GM21367 (cell line): ENCODE measurements around the gene FN3K.

Experiments used
- ATAC-seq: cut with Tn5 transposase; IDR thresholded peaks from one replicate; pipeline ENCODE4 v1.9.1; 2021; ENCODE audit not compliant: unreplicated experiment

Gene FN3K

DNA sequence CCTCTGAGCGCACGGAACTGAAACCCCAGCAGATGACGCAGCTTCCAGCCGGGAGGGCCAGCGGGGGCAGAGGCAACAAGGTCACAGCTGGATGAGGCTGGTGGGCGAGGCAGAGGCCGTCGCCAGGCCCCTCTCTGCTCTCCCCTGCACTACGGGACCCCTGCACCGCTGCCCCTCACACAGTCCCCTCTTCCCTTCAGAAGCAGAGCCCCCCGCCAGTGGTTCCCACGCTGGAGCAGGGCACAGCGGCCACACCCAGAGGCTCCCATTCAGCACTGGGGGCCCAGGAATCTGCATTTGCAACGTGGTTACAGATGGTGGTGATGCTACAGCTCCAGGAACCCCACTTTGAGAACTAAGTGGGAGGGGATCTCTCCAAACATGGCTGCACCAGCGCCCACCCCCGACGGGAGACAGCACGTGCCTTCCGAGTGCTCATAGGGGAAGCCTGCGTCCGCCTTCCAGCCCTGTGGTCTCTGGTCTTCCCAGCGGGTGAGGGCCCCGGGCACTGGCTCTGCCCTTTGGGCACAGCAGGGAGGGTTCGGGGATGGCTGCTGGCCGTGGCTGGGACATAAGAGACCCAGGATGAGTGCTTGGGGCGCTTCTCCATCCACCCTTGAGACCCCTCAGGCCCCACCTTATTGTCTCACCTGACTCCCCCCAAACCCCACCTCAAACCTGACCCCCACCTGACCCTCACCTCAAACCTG is 32.2 kb upstream of the FN3K start:
- ATAC-seq: no peak

DNA sequence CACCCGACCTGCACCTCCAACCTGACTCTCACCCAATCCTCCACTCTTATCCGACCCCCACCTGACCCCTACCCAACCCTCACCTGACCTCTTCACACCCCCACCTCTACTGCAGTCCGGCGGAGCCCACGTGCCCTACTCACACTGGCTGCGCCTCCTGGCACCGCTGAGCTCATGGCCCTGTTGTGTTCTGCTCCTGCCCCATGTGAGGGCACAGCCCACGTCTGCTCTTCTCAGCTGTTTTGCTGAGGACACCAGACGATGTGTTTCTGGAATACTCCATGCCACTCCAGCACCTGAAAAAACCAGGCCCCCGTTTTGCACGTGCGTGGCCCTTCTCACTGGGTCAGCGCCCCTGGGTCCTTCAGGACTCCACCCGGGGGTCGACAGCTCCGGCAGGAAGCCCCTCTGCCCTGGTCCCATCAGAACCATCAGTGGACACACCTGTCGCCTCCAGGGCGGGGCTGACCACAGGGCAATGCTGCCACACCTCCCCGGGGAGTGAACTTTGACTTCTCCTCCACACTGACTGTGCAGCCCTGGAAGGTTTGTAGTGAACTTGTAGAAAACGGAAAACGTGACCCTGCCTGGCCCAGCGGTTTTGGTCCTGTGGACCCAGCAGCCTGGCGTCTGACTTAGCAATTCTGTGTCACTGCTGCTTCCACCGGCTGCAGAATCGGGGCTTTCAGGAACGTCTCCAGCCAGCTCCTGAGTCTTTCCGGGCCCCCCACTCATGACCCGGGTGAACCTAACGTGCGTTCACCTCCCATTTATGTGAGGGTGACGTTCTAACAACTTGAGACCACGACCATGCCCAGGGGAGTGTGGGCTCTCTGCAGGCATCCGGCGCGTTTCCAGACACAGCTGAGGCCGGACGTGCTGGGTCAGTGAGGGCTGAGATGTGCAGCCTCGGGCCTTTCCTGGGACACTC is 31.2 kb upstream of the FN3K start:
- ATAC-seq: no peak

DNA sequence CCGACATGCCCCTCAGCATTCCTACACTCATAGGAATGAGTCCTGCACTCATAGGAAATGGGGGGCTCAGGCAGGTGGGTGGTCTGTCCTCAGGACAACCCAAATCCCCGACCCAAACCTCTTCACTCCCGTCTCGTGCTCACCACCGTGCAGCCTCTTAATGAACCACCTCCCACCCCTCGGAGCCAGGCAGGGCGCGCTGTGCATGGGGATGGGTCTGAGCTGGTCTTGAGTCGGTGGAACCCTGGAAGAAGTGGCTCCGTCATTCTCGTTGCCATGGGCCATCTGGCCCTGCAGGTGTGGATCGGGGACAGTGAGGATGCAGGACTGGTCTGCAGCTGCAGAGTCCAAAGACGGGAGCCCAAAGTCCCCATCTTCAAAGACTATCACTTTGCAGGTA is 30.5 kb upstream of the FN3K start:
- no peak for ATAC-seq

DNA sequence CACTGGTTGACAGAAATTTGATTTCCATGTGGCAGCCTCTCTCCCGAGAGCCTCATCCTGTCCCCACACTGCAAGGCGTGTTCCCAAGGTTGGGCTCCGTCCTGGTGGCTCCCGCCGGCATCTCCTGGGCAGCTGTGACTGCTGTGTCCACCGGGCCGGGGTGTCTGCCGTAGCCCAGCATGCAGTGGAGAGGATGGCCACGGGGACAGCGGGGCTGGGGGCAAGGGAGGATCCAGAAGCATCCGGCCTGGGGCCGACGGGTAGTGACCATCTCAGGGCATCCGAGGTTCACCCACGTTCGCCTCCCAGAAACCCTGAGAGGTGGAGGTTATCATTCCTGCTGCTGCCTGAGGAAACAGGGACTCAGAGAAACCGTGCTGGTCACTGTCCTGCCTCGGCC is 29.7 kb upstream of the FN3K start:
- no peak for ATAC-seq

DNA sequence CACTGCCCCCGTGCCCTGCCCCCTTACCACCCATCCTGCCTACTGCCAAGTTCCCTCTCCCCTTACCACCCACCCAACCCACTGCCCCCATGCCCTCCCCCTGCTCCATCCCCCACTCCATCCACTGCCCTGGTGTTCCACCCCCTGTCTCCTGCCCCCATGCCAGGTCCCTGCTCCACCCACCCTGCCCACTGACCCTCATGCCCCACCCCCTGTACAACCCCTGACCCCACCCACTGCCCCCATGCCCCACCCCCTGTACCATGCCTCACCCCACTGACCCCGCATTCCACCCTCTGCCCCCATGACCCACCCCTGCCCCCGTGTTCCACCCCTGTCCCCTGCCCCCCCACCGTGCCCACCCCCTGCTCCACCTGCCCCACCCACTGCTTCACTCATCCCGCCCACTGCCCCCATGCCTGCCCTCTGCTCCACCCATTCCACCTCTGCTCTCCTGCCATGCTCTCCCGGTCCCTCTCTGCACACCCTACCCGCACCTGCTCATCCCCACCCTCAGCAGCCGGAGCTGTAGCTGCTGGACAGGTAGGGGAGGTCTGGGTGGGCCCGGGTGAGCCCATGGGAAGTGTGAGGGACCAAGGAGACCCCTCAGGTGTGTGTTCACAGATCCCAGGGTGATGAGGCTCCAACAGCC is 26.3 kb upstream of the FN3K start:
- ATAC-seq: no peak

DNA sequence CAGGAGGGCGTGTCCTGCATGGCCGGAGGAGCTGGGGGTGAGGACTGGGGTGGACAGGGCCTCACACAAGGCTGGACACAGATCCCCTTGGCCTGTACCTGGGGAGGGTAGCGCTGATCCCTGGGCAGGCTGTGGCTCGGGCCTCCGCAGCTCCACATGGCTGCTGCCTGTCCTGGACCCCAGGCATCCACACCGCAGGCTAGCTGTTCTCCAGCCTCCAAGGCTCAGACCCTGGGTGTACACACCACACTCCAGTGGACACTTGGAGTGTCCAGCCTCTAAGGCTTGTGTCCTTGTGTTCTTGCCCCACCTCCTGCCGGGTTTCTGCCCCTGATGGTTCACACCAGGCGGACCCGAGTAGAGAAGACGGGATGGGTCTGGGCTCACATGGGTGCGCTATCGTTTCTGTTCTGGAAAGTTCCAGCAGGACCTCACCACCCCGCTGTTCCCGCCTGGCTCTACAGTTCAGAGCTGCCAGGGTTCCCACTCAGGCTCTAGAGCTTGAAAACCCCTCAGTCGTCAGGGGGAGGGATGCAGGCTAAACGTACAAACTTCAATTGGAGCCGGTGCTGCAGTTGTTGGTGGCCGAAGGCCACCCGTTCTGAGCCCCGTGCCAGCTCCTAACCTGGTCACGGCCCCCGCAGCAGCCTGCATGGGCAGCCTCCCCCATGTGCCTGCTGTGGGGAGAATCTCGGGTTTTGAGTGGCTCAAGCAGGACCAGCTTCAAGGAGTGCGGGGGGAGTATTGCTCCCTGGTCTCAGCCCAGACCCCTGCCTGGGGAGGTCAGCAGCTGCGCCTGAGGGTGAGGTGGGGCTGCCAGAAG is 25.5 kb upstream of the FN3K start:
- ATAC-seq: no peak

DNA sequence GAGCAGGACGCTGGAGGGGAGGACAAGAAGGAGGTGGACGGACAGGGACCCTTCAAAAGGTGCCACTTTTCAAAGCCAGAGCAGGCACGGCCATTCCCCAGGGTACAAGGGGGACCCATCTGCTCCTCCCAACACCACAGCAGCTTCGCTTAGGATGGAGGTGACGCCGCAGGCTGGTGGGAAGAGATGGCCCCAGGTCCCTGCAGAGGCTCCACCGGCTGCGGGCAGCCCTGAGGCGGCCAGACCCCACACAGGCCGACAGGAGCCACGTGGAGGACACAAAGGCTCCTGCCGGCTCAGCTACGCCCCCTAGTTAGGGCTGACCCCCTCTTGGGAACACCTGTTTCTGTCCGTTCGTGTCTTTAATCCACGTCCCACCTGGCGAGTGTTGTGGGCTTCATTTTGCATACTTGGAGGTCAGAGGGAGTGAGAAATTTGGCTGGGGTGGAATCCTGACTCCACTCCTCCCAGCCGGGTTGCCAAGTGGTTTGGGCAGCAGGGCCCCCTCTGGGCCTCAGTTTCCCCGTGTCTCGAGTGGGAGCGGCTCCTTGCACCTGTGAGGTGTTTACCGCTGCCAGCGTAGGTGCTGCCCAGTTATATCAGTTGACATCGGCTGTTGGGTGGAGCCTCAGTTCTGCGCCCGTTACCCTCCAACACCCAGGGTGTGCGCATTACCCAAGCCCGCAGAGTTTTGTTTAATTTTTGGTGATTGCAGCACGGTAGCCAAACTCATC is 24.7 kb upstream of the FN3K start:
- ATAC-seq: no peak

DNA sequence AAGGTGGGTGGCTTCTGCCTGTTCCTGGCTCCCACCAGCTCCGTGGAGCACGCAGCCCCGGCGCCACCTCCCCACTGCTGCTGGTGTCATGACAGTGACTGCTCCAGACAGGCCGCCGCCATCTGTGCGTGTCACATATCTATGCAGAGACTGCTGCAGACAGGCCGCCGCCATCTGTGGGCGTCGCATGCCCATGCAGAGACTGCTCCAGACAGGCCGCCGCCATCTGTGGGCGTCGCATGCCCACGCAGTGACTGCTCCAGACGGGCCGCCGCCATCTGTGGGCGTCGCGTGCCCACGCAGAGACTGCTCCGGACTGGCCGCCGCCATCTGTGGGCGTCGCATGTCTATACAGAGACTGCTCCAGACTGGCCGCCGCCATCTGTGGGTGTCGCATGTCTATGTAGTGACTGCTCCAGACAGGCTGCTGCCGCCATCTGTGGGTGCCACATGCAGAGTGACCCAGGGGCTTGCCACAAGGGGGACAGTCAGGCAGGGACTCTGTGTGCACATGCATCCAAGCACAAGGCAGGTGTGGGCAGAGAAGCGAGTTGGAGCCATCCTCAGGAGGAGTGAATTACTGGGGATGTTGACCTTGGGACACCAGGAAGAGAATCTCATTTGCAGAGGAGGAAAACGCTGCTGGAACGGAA is 22.2 kb upstream of the FN3K start:
- ATAC-seq: no peak

DNA sequence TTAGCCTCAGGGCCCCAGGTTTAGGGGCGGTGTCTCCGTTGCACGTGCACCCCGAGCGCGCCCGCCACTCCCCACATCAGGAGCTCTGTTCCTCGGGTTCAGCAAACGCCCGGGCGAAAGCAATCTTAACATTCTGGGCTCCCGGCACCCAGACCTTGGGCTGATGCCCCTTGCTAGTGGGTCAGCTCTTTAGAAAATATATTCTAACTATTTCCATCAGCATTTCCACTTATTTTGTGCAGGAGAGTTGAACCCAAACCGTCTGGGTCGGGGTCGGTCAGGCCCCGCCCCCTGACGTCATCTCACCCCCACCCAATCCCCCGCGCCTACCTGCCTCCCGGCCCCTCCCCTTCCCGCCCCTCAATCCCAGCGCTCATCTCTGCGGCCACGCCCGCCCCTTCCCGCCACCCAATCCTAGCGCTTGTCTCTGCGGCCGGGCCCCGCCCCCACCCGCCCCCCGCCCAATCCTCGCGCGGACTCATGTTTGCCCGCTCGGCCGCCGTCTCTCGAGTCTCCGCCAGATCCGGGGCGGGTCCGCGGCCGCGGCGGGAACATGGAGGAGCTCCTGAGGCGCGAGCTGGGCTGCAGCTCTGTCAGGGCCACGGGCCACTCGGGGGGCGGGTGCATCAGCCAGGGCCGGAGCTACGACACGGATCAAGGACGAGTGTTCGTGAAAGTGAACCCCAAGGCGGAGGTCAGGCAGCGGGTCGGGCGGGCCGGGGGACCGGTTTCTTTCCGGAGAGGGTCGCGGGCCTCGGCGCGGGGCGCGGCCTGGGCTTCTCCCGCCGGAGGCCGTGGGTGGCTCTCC is 19.0 kb upstream of the FN3K start, which contains the start of gene FN3KRP:
Gene FN3KRP (plus strand): TSS at position 504 of the 808 bp plus-strand sequence. CDS start 50 bp downstream, at position 554.
- peak; percentile 64 for ATAC-seq

DNA sequence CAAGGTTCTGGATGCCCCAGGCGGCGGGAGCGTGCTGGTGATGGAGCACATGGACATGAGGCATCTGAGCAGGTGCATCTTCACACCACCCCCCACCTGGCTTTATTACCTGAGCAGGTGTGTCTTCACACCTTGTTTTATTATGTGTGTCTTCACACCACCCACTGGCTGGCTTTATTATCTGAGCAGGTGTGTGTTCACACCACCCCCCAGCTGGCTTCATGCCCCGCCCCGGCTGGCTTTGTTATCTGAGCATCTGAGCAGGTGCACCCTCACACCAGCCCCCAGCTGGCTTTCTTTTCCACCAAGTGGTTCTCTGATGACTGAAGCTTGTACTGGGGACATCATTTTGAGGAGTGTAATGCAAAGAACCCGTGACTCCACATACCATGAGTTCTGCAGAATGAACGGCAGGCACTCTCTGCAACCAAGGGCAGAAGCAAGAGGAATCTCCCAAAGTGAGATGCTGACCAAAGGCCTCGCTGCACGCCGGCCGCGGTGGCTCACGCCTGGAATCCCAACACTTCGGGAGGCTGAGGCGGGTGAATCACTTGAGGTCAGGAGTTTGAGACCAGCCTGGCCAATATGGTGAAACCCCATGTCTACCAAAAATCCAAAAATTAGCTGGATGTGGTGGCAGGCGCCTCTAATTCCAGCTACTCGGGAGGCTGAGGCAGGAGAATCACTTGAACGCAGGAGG is 16.3 kb upstream of the FN3K start:
- no peak for ATAC-seq

DNA sequence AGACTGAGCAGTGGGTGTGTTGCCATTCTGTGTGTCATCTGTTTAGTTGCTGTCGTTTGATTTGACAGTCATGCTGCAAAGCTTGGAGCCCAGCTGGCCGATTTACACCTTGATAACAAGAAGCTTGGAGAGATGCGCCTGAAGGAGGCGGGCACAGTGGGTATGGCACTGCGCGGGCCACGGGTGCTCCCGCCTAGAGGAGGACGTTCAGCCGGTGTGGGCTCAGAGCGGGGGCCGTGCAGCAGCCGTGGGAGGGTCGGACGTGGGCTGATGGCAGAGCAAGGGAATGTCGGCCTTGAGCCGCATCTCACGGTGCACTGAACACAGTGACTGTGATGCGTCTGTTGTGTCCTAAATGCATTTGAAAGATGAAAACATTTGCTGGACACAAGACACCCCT is 15.2 kb upstream of the FN3K start:
- ATAC-seq: no peak

DNA sequence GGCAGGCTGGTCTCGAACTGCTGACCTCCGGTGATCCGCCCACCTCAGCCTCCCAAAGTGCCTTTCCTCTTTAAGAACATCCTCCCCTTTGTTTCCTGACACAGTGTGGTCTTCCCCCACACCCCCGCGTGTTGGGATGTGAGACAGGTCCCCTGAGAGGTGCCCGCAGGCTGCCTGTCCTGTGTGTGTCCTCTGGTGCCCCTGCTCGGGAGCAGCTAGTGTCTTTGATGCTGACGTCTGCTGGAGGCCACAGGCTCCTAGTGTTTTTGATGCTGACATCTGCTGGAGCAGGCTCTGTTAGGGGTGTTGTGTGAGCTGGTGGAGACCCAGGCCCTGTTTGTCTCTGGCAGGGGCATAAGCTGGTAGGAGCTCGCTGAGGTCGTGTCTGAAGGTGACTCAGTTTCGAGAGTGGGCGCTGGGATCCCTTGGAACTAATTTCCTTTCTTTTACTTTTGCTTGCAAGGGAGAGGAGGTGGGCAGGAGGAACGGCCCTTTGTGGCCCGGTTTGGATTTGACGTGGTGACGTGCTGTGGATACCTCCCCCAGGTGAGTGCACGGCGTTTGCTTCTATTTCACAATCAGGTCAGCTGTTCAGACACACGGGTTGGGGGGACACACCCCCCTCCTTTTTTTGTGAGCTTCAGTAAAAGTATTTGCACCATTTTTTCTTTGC is 12.9 kb upstream of the FN3K start:
- no peak for ATAC-seq

DNA sequence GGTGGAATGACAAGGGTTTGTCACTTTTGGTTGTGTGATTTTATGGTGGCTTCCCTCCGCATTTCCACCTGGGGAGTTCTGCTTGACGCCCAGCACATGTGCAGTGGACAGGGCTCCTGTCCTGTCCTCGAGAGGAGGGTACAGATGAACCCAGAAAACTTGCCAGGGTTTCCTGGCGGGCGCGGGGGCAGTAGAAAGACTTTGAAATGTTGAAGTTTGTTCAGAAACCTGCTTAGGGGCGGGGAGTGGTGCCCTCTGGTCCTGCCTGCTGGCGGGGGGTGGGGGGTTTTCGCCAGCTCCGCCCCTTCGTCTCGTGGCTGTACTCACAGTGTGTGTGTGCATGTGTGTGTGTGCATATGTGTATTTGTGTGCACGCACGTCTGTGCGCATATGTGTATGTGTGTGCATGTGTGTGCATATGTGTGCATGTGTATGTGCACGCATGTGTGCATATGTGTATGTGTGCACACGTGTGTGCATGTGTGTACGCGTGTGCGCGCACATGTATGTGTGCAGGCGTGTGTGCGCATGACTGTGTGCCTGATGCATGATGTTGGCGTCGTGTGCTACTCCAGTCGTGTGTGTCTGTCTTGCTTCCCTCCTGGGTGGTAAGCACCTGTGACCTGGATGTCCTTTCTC is 12.1 kb upstream of the FN3K start:
- no peak for ATAC-seq

DNA sequence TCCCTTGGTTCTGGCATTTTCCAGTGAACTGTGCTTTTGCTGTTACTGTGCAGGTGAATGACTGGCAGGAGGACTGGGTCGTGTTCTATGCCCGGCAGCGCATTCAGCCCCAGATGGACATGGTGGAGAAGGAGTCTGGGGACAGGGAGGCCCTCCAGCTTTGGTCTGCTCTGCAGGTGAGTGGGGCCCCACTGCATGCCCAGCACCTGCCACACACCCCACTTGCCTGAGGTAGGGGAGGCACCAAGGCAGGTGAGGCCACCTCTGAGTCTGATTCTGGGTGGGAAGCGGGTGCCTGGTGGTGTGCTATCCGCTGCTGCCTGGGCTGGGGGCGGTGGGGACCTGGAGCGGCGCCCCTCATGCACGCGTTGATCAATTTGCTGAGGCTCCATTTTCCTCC is 9.0 kb upstream of the FN3K start:
- no peak for ATAC-seq

DNA sequence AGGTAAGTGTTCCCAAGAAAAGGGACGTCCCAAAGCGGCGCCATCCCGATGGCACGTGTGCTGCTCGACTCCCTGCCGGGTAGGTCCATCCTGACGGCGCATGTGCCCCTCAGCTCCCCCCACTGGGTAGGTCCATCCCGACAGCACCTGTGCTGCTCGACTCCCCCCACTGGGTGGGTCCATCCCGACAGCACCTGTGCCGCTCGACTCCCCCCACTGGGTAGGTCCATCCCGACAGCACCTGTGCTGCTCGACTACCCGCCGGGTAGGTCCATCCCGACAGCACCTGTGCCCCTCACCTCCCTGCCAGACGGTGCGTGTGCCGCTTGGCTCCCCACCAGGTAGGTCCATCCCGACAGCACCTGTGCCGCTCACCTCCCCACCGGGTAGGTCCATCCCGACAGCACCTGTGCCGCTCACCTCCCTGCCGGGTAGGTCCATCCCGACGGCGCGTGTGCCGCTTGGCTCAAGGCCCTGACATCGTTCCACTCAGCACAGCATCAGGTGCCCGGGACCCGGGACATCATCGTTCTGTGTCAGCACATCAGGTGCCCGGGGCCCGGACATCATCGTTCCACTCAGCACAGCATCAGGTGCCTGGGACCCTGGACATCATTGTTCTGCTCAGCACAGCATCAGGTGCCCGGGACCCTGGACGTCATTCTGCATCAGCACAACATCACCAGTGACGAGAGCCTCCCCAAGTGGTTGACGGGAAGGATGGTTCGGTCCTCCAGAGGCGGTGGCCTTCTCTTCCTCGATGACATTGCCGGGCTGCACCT is 5.7 kb upstream of the FN3K start:
- no peak for ATAC-seq

DNA sequence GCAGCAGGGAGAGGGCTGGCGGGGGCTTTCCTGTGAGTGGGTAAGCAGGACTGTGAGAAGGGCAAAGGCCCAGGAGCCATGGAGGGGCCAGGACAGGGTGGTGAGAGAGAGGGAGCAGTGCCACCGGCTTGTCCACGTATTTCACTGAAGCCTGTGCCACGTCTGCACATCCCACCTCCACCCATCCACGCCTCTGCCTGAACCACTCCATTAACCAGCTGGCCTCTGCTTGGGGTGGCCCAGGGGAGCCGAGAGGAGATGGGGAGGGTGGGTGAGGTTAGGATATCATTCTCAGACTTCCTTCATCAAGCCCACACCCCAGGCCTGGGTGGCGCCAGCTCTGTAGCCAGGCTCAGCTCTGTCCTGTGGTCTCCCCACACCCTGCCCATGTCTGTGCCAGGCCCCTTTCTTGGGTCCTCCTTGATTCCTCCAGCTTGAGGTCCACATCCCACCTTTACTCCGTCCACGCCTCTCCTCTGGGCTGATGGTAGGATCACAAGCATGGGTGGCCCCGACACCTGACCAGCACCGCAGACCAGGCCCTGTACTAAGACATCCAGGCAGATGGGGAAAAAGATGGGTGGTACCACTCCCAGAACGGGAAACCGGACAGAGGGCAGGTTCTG is 3.2 kb upstream of the FN3K start:
- no peak for ATAC-seq
